ENCODE data around the gene PCDHA5.
"Not testable (repeated sequence)": the region's sequence is repeated elsewhere in the genome, so short reads cannot be mapped to it uniquely, and the experiment has no call there.

PCDHA5 gene

GRCh38 chr5:140821375-140822280 lies at the start of gene PCDHA5:
Gene PCDHA5 (plus strand): TSS chr5:140821613.
- DNase-seq: no peak

GRCh38 chr5:140780512-140780911 lies 40.9 kb upstream of the PCDHA5 start:
- DNase-seq: no peak

DNA sequence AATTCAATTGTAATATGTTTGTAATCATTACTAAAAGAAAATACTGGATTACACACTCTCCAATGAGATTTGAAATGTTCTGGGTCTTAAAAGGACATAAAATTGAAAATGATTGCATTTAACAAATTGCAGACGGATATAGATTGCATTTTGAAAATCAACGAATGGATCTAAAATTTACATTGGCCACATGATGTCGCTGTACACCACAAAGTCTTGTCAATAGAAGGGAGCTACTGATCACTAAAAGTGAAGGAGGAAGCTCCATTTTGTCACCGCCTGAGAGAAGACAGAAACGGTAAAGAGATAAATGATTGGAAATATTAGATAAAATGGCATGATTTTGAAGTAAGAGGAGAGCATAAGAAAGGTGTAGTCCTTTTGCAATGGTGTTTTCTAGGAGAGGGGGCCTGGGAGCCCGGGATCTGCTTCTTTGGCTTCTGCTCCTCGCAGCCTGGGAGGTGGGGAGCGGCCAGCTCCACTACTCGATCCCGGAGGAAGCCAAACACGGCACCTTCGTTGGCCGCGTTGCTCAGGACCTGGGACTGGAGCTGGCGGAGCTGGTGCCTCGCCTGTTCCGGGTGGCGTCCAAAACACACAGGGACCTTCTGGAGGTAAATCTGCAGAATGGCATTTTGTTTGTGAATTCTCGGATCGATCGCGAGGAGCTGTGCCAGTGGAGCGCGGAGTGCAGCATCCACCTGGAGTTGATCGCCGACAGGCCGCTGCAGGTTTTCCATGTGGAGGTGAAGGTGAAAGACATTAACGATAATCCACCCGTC lies 35.3 kb upstream of the PCDHA5 start, which contains the start of gene PCDHA1:
Gene PCDHA1 (plus strand): TSS at position 236 of the 782 bp plus-strand sequence.
- no peak for DNase-seq

DNA sequence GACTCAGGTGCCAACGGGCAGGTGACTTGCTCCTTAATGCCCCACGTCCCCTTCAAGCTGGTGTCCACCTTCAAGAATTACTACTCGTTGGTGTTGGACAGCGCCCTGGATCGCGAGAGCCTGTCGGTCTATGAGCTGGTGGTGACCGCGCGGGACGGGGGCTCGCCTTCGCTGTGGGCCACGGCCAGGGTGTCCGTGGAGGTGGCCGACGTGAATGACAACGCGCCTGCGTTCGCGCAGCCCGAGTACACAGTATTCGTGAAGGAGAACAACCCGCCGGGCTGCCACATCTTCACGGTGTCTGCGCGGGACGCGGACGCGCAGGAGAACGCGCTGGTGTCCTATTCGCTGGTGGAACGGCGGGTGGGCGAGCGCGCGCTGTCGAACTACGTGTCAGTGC lies 34.0 kb upstream of the PCDHA5 start:
- not testable (repeated sequence) for DNase-seq

DNA sequence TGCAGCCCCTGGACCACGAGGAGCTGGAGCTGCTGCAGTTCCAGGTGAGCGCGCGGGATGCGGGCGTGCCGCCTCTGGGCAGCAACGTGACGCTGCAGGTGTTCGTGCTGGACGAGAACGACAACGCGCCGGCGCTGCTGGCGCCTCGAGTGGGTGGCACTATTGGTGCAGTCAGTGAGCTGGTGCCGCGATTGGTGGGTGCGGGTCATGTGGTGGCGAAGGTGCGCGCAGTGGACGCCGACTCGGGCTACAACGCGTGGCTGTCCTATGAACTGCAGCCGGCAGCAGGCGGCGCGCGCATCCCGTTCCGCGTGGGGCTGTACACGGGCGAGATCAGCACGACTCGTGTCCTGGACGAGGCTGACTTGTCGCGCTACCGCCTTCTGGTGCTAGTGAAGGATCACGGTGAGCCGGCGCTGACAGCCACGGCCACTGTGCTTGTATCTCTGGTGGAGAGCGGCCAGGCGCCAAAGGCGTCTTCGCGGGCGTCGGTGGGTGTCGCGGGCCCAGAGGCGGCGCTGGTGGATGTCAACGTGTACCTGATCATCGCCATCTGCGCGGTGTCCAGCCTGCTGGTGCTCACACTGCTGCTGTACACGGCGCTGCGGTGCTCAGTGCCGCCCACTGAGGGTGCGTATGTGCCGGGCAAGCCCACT lies 33.4 kb upstream of the PCDHA5 start:
- DNase-seq: not testable (repeated sequence)

DNA sequence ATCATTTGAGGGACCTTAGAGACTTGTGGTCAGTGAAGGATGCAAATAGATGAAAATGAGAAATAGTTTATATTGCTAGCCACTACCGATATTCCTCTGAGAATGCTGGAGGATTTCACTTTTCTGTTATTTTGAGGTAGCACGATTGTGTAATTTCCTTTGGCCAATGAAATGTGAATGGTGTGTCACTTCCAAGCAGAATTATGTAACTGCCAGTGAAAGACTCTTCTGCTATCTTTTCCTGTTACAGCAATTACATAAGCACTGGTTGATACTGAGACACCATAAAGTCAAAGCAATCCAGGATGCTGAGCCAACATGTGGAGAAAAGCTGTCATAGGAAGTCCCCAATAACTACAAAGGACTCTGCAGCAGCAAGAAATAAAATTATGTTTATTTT lies 30.3 kb upstream of the PCDHA5 start:
- no peak for DNase-seq

DNA sequence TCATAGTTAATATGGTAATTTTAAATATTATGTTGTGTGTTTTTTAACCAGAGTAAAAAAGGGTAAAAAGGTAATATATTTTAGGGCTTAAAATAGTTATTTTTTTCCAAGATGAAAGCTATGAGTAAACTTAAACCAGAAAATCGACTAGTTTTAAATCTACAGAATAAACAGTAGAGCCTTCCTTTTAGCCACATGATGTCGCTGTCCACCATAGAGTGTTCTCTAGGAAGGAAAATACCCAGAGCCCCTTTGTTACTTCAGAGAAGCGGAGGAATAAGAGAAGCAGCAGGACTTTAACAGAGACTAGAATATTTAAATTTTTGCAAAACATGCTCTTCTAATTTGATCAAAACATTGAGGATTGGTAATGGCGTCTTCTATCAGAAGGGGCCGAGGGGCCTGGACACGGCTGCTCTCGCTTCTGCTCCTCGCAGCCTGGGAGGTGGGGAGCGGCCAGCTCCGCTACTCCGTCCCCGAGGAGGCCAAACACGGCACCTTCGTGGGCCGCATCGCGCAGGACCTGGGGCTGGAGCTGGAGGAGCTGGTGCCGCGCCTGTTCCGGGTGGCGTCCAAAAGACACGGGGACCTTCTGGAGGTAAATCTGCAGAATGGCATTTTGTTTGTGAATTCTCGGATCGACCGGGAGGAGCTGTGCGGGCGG lies 26.7 kb upstream of the PCDHA5 start, which contains the start of gene PCDHA2:
Gene PCDHA2 (plus strand): TSS at position 258 of the 664 bp plus-strand sequence.
- DNase-seq: no peak

GRCh38 chr5:140795259-140795641 lies 26.2 kb upstream of the PCDHA5 start:
- DNase-seq: no peak

DNA sequence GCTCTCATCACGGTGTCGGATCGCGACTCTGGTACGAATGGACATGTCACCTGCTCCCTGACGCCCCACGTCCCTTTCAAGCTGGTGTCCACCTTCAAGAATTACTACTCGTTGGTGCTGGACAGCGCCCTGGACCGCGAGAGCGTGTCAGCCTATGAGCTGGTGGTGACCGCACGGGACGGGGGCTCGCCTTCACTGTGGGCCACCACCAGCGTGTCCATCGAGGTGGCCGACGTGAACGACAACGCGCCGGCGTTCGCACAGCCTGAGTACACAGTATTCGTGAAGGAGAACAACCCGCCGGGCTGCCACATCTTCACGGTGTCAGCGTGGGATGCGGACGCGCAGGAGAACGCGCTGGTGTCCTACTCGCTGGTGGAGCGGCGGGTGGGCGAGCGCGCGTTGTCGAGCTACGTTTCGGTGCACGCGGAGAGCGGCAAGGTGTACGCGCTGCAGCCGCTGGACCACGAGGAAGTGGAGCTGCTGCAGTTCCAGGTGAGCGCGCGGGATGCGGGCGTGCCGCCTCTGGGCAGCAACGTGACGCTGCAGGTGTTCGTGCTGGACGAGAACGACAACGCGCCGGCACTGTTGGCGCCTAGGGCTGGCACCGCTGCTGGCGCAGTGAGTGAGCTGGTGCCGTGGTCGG lies 25.2 kb upstream of the PCDHA5 start:
- not testable (repeated sequence) for DNase-seq

DNA sequence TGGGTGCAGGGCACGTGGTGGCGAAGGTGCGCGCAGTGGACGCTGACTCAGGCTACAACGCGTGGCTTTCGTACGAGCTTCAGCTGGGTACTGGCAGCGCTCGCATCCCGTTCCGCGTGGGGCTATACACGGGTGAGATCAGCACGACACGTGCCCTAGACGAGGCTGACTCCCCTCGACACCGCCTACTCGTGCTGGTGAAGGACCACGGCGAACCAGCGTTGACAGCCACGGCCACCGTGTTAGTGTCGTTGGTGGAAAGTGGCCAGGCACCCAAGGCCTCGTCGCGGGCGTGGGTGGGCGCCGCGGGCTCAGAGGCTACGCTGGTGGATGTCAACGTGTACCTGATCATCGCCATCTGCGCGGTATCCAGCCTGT lies 24.7 kb upstream of the PCDHA5 start:
- no peak for DNase-seq

GRCh38 chr5:140800816-140801493 lies 20.5 kb upstream of the PCDHA5 start, which contains the start of gene PCDHA3:
Gene PCDHA3 (plus strand): TSS chr5:140801057.
- DNase-seq: no peak

DNA sequence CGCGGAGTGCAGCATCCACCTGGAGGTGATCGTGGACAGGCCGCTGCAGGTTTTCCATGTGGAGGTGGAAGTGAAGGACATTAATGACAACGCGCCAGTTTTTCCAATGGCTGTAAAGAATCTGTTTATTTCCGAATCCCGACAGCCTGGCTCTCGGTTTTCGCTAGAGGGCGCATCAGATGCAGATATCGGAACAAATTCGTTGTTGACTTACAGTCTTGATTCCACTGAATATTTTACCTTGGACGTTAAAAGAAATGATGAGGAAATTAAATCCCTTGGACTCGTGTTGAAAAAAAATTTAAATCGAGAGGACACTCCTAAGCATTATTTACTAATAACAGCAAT lies 19.9 kb upstream of the PCDHA5 start:
- no peak for DNase-seq

- DNase-seq: not testable (repeated sequence)
Observed at GRCh38 chr5:140802381-140802780, 19.0 kb upstream of the PCDHA5 start.

GRCh38 chr5:140802781-140803271 lies 18.6 kb upstream of the PCDHA5 start:
- no peak for DNase-seq

DNA sequence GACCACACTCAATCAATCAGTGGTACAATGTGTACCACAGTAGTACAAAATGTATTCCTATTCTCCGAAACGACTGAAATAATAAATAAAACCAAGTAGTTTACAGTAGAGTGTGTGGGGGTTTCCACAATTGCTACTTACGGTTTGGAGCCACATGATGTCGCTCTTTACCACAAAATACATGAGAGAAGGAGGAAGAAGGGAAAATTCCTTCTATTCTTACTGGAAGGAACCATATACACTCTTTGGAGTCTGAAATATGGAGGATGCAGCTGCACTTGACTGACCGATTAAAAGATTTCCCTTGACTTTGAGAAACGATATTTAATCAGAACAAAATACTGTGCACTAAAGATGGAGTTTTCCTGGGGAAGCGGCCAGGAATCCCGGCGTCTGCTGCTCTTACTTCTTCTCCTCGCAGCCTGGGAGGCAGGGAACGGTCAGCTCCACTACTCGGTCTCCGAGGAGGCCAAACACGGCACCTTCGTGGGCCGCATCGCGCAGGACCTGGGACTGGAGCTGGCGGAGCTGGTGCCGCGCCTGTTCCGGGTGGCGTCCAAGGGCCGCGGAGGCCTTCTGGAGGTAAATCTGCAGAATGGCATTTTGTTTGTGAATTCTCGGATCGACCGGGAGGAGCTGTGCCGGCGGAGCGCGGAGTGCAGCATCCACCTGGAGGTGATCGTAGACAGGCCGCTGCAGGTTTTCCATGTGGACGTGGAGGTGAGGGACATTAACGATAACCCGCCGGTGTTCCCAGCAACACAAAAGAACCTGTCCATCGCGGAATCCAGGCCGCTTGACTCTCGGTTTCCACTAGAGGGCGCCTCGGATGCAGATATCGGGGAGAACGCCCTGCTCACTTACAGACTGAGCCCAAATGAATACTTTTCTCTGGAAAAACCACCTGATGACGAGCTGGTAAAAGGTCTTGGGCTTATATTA lies 14.3 kb upstream of the PCDHA5 start, which contains the start of gene PCDHA4:
Gene PCDHA4 (plus strand): TSS at position 235 of the 942 bp plus-strand sequence.
- DNase-seq: no peak

DNA sequence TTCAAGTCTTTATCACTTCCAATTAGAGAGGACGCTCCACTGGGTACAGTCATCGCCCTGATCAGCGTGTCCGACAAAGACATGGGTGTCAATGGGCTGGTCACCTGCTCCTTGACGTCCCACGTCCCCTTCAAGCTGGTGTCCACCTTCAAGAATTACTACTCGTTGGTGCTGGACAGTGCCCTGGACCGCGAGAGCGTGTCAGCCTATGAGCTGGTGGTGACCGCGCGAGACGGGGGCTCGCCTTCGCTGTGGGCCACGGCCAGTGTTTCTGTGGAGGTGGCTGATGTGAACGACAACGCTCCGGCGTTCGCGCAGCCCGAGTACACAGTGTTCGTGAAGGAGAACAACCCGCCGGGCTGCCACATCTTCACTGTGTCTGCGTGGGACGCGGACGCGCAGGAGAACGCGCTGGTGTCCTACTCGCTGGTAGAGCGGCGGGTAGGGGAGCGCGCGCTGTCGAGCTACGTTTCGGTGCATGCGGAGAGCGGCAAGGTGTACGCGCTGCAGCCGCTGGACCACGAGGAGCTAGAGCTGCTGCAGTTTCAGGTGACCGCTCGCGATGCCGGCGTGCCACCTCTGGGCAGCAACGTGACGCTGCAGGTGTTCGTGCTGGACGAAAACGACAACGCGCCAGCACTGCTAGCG lies 13.0 kb upstream of the PCDHA5 start:
- not testable (repeated sequence) for DNase-seq

GRCh38 chr5:140808889-140809291 lies 12.5 kb upstream of the PCDHA5 start:
- no peak for DNase-seq

GRCh38 chr5:140822281-140822629 lies 842 bp downstream of the PCDHA5 start:
- no peak for DNase-seq

DNA sequence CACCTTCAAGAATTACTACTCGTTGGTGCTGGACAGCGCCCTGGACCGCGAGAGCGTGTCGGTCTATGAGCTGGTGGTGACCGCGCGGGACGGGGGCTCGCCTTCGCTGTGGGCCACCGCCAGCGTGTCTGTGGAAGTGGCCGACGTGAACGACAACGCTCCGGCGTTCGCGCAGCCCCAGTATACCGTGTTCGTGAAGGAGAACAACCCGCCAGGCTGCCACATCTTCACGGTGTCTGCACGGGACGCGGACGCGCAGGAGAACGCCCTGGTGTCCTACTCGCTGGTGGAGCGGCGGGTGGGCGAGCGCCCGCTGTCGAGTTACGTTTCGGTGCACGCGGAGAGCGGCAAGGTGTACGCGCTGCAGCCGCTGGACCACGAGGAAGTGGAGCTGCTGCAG lies 1.6 kb downstream of the PCDHA5 start:
- DNase-seq: not testable (repeated sequence)

GRCh38 chr5:140823475-140823874 lies 2.1 kb downstream of the PCDHA5 start:
- DNase-seq: no peak

Measured in activated T-cell treated with anti-CD3 and anti-CD28 coated beads, Interleukin-2, amount 50 U/mL, for 1 hour (primary cell).